Measurements from ENCODE around the gene TMEM258. TPM values are rescaled to one million over a fixed set of nuclear protein-coding genes. Genes with fewer than 3 reads are reported as not detected.

TMEM258 gene
- total RNA-seq, 3 donors from 2014 or later: 35.4 to 55.4 (median 35.7) TPM

DNA sequence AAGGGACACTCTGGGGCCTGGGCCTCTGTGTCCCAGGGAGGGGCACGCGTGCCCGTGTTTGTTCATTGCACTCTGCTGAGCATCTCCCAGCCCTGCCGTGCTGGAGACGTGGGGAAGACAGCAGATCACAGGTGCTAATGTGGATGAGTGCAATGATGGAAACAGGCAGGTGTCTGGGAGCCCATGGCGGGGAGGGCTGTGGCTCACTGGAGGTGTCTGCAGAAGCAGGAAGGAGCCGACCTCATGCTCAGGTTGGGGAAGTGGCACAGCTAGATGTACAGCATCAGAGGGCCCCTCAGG is 7.9 kb downstream of the TMEM258 start:
- no peak for DNase-seq (ENCODE audit: low spot score in 2 of 2)
- H3K36me3 ChIP-seq: peaks cover 8% of the 10 kb centered on the region
- H3K27ac ChIP-seq: no peak overlapping the region
- no peak for TF ChIP-seq POLR2AphosphoS5 (IDR thresholded peaks at IDR 0.05)
- TF ChIP-seq CTCF (IDR thresholded peaks at IDR 0.05): no peak
- no peak for TF ChIP-seq POLR2A (IDR thresholded peaks at IDR 0.05)
- H3K4me1 ChIP-seq: no peaks in the 10 kb centered on the region
- H3K27me3 ChIP-seq: no peaks in the 10 kb centered on the region
- no peak overlapping the region for H3K4me3 ChIP-seq
- no peaks in the 10 kb centered on the region for H3K9me3 ChIP-seq
- intact Hi-C loops (cut with DNase I; ENCODE audit: low total_unique reads): loop anchor here (1.0 kb wide), 1 partner anchor 16 kb away; no protein-coding TSS in a partner anchor

GRCh38 chr11:61783717-61784505 is 8.5 kb downstream of the TMEM258 start:
- Histone ChIP-seq H3K36me3 (peaks cover 8% of the 10 kb centered on the region), H3K27ac (no peak overlapping the region), H3K4me3 (no peak overlapping the region), H3K4me1 (no peaks in the 10 kb centered on the region), H3K9me3 (no peaks in the 10 kb centered on the region), H3K27me3 (no peaks in the 10 kb centered on the region)
- intact Hi-C loops (cut with DNase I; ENCODE audit: low total_unique reads): loop anchor here (1.0 kb wide), 1 partner anchor 16 kb away; no protein-coding TSS in a partner anchor
- TF ChIP-seq CTCF (IDR thresholded peaks at IDR 0.05) (no peak), POLR2AphosphoS5 (IDR thresholded peaks at IDR 0.05) (no peak)
- DNase-seq (ENCODE audit: low spot score in 2 of 2): no peak

DNA sequence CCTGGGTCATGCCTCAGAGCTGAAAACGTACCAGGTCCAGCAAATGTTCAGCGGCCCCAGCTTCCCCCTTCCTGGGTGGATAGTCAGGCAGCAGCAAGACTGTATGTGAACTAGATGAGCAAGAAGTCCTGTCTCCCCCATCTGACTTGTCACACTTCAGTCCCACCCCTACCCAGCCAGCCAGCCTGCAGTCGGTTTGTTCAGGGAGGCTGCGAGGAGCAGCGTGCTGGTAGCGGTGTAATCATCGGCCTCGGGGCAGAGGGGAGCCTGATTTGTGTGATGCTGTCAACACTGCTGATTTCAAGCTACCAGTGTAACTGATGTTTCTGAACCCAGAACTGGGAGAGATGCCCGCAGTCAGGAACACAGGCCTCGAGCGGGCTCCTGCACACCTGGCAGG is 9.6 kb downstream of the TMEM258 start:
- intact Hi-C loops (cut with DNase I; ENCODE audit: low total_unique reads): no loop called here
- Histone ChIP-seq H3K9me3 (no peaks in the 10 kb centered on the region), H3K27ac (no peak overlapping the region), H3K36me3 (peaks cover 8% of the 10 kb centered on the region), H3K4me3 (no peak overlapping the region), H3K4me1 (no peaks in the 10 kb centered on the region), H3K27me3 (no peaks in the 10 kb centered on the region)
- no peak for TF ChIP-seq CTCF (IDR thresholded peaks at IDR 0.05)
- TF ChIP-seq POLR2A (IDR thresholded peaks at IDR 0.05): no peak
- no peak for TF ChIP-seq POLR2AphosphoS5 (IDR thresholded peaks at IDR 0.05)
- no peak for DNase-seq (ENCODE audit: low spot score in 2 of 2)

- no peak for TF ChIP-seq POLR2AphosphoS5 (IDR thresholded peaks at IDR 0.05)
- no peak for TF ChIP-seq POLR2A (IDR thresholded peaks at IDR 0.05)
- TF ChIP-seq CTCF (IDR thresholded peaks at IDR 0.05): no peak
- no peak for DNase-seq (ENCODE audit: low spot score in 2 of 2)
- H3K4me3 ChIP-seq: no peak overlapping the region
- intact Hi-C loops (cut with DNase I; ENCODE audit: low total_unique reads): no loop called here
- H3K27ac ChIP-seq: no peak overlapping the region
- peaks cover 6% of the 10 kb centered on the region for H3K36me3 ChIP-seq
- H3K4me1 ChIP-seq: no peaks in the 10 kb centered on the region
- no peaks in the 10 kb centered on the region for H3K9me3 ChIP-seq
- H3K27me3 ChIP-seq: no peaks in the 10 kb centered on the region
Observed at GRCh38 chr11:61782299-61782698, 10.1 kb downstream of the TMEM258 start.

DNA sequence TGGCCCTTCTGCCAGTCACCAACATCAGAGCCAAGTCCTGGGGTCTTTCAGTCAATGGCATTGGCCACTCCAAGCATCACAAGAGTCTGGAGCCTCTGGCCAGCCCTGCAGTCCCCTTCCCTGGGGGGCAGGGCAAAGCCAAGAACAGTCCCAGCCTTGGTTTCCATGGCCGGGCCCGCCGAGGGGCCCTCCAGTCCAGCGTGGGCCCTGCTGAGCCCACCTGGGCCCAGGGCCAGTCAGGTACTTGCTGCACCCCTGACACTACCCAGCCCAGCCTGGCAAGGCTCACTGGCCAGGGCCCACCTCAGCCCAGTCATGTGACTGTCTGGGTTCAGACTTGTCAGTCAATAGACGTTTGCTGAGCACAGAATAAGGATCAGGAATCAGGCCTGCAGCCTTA is 10.8 kb downstream of the TMEM258 start:
- no peak for DNase-seq (ENCODE audit: low spot score in 2 of 2)
- Histone ChIP-seq H3K36me3 (no peaks in the 10 kb centered on the region), H3K27me3 (no peaks in the 10 kb centered on the region), H3K4me1 (no peaks in the 10 kb centered on the region), H3K4me3 (no peak overlapping the region), H3K9me3 (no peaks in the 10 kb centered on the region), H3K27ac (no peak overlapping the region)
- TF ChIP-seq POLR2A (IDR thresholded peaks at IDR 0.05) (no peak), CTCF (IDR thresholded peaks at IDR 0.05) (no peak), POLR2AphosphoS5 (IDR thresholded peaks at IDR 0.05) (no peak)
- intact Hi-C loops (cut with DNase I; ENCODE audit: low total_unique reads): no loop called here
